Stimulated activated CD8-positive, alpha-beta memory T cell treated with anti-CD3 and anti-CD28 coated beads, Interleukin-15, amount 100 ng/mL, for 1 hour (primary cell): Measurements from ENCODE around the gene YJEFN3.
A peak's percentile ranks its signal among the peaks of the same experiment; 100 is the strongest.

Experiments used
- DNase-seq: peaks from one replicate; pipeline ENCODE4 v3.0.0-alpha.2; 2020; ENCODE audit warnings: low read depth

The YJEFN3 gene

DNA sequence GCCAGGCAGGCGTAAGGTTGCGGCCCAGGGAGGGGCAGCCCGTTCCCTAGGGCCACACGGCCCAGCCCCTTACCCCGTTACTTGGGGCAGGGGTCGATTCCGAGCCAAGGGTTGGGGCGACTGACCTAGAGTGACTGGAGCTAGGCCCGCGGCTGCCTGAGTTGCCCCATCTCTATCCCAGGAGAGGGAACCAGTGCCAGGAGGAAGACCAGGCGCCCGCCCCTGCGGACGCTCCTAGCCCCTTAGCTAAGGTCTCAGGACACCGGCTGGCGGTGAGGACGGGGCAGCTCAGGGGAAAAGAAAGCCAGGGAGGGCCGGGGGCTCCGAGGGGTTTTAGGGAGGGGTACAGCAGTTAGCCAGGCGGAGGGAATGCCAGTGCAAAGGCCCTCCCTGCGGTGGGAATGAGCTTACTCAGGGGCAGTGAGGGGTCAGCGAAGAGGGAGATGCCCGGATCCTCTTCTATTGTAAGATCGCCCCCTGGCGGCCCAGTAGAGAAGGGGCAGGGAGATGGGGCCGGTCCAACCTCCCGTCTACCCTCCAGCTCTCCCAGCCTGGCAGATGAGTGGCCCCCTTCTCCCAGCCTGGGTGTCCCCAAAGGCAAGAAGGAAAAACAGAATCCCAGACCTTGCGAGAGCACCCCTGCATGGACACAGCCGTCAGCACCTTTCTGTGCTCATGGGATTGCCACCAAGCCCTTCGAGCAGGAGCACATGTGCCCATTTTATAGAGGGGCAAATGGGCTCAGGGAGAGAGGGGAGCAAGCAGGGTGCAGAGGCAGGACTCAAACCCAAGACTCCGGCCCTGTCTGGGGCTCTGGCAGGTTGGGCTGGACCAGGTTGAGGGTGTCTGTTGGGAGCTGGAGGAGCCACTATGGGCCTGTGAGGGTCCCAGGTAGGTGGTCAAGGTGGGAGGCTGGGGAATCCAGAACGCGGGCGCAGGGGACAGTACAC lies 25.6 kb downstream of the YJEFN3 start:
- peak; percentile 44 for DNase-seq

DNA sequence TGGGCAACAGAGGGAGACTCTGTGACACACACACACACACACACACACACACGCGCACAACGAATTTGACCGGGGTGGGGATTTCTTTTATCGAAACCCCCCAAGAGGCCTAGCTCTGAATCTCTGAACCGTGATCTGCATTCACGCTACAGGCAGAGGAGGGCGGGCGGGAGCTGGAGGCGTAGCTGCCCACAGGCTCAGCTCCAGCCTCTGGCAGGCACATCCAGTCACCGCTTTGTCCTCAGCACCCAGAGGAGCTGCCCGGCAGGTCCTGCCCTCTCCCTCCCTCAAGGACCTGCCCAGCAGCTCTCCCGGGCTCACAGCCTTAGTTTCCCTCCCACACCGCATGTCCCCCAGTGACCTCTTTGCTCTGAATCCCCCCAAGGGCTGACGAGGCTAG lies 29.3 kb downstream of the YJEFN3 start:
- DNase-seq, result no peak

DNA sequence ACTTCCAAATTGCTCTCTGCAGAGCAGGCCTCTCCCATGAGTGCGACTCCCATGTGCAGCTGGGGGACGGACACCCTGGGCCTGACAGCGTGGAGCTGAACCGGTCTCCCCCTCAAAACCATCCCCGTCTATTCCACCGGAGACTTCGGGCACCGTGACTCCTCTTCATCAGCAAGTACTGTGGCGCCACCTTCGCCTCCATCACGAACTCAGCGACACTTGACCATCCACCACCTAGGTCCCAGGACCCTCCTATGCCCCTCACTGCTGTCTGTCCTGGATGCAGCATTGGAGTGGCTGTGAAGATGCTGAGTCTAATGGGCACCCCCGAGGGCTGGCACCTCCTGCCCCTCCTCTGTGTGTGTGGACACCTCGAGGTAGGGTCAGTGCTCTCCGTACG lies 29.9 kb downstream of the YJEFN3 start:
- no peak for DNase-seq

DNA sequence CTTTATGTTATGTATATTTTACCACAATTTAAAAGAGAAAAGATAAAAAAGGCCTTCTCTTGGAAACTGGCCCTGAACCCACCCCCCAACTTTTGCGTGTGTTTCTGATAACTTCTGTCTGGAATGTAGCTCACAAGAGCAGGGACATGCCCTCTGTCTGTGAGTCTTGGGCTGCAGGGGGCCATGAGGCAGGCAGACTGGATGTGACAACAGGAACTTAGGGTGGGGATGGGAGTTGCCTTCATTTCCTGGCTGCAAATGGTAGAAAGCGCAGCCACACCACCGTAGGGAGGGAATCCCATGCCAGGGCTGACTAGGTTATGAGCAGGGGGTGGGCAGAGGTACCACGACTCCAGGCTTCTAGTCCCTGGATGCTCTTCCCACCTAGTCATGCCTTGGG lies 31.2 kb downstream of the YJEFN3 start:
- no peak for DNase-seq

DNA sequence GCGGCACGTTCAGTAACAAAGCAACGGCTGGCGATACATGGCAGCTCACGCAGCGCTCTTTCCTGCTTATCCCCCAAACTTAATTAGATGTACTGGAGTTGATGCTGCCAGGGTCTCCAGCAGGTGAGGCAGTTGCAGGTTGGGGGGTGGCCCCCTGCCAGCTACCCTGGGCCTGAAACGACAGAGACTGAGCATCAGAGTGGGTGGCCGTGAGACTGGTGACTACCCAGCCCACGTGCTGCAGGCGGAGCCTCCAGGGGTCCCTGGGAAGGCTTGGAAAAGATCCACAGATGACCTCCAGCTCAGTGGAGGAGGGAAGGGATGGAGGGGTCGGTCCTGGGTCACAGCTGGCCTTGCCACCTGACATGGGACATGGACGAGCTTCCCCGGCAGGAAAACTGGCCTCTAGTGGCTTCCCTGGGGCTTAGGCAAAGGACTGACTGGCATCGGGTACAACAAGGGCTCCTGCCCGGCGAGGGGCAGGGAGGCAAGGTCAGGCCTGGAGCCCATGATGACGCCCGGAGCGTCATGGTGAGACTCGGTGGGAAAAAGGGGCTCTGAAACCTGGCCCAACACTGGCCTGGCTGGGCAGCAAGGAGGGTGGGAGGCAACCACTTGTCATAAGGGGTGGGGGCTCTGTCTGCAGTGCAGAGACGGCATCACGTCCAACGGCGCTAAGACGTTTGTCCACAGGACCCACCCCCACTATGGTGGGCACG lies 33.4 kb downstream of the YJEFN3 start:
- DNase-seq, result no peak

DNA sequence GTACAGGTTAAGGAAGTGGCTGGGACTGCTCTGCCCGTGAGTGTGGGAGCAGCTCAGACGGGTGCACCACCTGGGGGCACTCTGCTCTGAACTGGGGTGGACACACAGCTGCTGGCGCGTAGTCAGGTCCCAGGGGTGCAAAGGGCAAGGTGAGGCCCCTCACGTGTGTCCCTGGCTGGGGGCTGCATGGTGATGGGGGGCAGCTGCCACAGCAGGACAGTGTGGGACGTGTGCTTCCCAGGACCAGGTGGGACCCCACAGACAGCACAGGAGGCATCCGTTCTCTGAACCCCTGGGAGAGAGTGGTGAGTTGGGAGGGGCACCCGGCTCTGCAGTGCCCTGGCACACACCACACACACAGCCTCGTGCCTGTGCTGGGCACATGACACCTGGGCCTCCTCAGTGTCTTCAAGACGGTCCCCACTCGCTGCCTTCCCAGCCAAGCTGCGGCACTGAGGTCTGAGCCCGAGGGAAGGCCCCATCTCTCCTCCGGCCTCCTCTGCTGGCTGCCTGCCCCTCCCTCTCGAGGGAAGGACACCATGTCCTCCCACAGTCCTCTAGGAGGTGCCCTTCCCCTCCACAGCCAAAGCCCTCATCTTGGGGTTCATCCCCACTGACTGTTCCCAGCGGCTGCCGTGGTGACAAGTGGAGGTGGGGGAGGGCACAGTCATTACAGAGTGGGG lies 34.1 kb downstream of the YJEFN3 start:
- no peak for DNase-seq

DNA sequence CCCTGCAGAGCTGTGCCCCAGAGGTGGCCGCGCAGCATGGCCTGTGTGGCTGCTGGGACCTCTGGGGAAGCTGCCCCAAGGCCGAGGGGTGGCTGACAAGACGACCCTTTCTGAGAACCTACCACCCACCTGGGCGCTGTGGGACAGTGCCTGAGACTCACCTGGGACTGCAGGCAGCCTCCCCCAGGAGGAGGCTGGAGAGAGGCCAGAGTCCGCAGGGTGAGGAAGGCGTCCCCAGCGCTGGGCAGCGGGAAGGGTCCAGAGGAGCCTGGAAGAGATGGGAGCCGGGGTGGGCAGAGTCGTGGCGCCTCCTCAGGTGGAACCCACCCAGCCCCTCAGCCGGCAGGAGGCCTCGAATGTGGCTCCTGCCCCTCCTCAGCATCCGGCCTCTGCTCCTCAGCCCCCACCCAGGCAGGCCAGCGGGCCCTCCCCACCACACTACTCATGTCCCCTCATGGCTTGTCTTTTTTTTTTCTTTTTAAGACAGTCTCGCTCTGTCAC lies 34.7 kb downstream of the YJEFN3 start:
- DNase-seq, result no peak

DNA sequence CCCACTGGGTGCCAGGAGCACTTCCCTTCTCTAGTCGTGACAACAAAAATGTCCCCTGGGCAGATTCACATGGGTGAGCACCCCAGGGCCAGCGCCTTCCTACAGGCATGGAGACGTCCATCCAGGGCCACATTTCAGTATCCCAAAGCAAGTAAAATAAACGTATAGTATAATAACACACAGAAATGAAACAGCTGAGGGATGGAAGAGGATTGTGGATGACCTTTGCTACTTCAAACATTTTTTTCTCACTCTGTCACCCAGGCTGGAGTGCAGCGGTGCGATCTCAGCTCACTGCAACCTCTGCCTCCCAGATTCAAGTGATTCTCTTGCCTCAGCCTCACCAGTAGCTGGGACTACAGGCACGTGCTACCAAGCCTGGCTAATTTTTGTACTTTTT lies 37.6 kb downstream of the YJEFN3 start:
- DNase-seq, result no peak

DNA sequence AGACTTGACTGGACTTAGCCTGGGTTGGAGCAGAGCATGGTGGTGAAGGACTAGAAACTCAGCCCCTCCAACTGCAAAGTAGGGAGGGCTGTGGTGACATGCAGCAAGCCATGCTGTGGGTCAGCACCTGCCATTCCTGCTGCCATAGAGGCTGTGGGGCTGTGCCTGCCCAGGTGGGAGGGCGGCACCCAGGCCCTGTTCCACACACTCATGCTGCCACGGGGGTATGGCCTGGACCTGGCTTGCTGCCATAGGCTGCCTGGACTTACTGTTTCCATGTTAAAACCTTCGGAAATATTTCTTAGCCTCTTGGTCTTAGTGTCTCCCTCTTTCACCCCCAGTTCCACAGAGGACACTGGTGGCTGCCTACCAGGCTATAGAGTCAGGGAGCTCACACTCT lies 38.7 kb downstream of the YJEFN3 start:
- DNase-seq, result no peak

DNA sequence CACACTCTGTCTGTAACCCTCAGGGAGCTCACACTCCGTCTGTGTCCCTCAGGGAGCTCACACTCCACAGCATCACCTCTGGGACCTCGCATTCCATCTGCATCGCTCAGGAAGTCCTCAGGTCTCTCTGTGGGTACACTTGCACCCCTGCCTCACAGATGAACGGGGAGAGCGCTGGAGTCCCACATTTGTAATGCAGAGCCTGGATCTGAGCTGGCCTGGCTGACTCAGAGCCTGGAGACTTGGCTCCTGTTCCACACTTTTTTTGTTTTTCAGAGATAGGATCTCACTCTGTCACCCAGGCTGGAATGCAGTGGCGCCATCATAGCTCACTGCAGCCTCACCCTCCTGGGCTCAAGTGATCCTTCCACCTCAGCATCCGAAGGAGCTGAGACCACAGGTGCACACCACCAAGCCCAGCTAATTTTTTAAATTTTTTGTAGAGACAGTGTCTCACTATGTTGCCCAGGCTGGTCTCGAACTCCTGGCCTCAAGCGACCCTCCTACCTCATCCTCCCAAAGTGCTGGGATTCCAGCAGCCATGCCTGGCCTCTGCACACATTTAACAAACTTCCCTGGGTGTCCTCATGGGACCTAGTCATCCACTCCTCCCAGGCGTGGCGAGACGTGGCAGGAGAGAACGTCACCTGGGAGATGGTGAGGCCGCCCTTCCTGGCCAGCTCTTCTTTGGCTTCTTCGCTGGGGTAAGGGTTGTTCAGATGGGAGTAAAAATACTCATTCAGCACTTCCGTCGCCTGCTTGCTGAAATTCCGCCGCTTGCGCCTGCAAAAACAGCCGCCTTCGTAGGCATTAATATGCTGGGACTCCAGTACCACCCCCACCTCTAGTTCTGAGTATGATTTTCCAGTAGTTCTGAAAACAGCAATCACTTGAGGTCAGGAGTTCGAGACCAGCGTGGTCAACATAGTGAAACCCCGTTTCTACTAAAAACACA lies 40.4 kb downstream of the YJEFN3 start:
- DNase-seq, result no peak

DNA sequence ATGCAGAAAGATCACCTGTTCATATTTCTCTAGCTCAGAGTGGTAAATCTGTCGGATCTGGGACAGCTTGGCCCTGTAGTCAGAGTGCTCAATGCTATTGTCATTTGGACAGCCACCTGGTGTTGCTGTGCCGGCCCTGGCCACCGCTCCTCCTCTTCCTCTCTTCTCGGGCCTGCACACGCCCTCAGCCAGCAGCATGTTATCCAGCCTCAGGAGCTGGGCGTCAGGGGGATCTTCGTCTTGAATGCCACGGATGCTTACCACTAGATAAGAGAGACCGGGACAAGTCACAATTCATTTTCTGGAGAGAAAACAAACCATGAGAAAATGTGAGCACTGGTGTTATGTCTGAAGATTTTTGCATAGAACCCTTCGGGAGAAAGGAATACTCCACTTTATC lies 41.9 kb downstream of the YJEFN3 start:
- DNase-seq, result no peak

DNA sequence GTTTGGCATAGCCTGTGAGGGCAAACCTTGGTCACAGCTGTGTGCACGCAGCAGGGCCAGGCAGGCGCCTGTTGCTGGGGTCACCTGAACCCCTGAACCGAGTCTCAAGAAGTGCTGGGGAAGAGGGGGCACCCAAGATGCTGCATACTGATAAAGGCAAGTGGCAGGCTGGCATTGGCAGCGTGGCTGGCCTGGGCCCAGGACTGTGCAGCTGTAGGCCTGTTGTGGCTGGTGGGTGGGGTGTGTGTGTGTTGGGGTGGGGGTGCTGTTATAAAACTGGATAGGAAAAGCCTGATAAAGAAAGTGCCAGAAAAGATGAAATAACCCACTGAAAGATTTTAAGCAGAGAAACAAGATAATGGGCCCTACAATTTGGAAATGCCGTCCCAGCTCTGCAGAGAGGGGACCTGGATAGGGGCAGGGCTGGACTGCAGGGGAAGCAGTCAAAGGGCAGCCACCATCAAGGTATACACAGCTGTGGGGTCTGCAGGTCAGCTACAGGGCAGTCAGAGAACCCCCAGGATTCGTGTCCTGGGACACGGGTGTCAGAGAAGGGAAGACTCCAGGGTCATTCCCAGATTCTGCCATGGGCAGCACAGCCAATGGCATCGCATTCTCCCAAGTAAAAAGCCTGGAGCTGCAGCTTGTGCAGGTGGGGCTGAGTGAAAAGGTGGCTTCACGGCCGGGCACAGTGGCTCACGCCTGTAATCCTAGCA lies 42.5 kb downstream of the YJEFN3 start:
- DNase-seq, result no peak

DNA sequence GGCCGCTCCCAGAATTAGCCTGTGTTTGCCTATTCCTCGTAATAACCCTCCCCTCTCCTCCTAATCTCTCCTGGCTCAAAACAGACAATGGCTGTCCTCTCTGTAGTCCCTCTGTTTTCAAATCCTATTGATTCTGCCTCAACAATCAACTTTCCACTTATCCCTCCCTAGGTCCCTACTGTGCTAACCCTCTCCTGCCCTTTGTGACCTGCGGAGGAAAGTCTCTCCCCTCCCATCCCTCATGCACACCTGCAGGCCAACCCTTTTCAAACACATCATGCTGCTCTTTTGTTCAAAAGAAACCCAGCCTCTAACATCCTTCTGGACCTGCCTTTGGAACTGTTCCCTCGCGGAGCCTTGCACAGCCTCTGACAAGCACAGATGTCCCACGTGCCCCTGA lies 46.7 kb downstream of the YJEFN3 start:
- no peak for DNase-seq

DNA sequence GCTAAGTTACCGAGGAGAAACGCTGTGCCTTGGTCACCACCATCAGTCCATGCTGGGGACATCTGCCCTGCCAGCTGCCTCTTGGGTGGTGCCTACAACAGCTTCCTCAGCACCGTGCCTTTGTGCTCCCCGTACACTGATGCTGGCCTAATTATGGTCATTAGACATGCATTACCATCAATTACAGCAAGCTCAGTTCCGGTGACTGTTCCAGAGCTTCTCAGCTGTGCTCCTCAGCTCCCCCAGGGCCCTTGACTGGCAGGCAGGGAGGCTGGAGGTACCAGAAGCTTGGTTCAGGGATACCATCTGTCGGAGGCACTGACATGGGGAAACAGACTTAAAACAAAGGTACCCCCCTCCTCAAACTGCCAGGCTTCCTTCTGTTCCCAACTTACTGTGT lies 49.5 kb downstream of the YJEFN3 start:
- no peak for DNase-seq

DNA sequence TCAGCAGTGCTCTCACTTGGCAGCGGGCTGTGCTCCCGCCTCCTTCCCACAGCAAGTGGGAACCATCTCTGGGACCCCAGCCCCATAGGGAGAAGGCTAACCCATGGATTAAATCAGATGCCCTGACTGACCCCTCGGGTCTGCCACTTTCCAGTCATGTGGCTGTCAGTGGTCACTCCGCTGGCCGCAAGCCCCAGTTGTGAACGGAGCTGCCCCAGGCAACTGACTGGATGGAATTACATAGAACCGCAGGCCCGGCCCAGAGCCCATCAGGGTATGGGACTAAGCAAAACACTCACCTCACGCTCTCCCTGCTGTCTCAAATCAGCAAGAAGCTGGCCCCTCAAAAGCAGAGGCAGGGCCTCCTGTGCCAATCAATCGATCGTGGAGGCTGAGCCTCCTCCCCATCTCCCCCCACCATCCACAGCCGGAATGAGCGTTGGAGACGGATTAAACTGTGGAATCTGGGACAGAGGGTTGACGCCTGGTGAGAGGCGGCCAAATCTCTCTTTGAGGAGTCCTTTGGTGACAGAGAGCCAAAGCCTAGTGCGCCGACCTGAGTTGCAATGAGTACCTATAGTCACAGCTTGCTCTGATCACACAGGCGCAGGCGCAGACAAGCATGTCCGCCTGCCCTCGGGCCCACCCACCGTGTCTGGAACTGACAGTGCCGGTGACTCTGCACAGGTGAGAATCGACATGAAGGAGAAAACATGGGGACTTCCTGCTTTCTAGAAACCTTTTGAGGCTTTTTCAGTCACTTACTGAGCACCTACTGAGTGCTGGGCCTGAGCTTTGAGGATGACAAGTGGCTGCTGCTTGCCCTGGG lies 51.0 kb downstream of the YJEFN3 start:
- DNase-seq, result no peak

DNA sequence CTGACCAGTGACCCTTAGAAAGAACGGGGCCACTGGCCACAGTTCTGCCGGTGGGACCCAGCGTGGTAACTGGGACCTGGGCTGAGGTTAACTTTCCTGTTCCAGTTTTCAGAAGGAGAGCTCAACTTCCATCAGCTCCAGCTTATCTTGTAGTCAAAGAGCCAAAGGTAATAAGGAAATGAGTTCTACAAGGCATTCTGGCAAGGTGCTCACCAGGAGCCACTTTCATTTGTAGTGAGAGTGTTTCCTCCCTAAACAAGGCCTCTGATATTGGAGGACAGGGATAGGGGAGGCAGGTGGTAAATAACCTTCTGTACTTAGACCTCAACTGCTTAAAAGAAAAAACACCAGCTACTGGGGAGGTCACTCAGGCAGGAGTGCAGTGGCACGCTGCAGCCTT lies 51.7 kb downstream of the YJEFN3 start:
- no peak for DNase-seq

DNA sequence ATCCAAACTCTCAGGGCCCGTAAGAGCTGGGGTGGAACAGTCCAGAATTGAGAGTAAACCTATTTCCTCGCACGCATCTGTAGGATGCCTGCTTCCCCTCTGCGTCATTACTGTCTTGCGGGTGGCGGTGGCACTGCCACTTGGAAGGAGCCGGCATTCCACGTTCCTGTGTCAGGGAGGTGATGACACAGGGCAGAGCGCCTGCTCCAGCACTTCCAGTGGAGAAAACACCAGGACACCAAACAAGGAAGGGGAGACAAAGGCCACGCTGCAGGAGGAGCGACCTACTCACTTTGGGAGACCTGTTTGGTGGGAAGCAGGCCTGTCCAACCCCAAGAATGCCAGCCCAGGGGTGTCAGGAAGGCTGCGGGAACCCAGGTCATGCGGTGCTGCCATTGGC lies 52.7 kb downstream of the YJEFN3 start:
- no peak for DNase-seq

DNA sequence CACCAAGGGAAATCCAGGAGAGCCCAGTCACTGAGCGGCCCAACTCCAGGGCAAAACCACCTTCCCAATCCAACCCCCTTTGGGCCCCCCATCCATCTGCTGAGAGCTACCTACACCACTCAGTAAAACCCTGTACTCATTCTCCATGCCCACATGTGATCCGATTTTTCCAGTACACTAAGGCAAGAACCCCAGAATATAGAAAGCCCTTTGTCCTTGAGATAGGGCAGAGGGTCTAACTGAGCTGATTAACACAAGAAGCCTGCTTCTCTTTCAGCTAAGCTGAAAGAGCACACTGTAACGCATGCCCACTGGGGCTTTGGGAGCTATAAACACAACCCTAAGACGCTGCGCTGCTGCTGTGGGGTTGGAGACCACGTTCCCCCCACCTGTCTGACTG lies 53.8 kb downstream of the YJEFN3 start:
- no peak for DNase-seq

DNA sequence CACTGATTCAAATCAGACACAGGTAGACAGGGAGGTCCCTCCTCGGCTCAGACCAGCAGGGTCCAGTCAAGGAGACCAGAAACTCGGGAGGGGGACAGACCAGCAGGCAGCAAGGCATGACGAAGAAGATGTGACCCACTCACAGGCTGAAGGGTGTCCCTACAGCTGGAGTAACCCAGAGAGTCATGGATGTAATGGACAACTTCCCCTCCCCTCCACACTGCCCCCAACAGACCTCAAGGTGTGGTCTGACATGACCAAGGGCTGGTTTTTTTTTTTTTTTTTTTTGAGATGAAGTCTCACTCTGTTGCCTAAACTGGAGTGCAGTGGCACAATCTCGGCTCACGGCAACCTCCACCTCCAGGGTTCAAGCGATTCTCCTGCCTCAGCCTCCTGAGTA lies 55.6 kb downstream of the YJEFN3 start:
- DNase-seq, result no peak
